B cell (primary cell): ENCODE results near the gene UQCR10. TPM values are rescaled to one million over a fixed set of nuclear protein-coding genes. Genes with fewer than 3 reads are reported as not detected.

Source experiments
- ATAC-seq: fragments of 200-7000 bp; cut with Tn5 transposase; one replicate; pipeline ENCODE4 v1.10.0; 2021; ENCODE audit warnings: low read depth, mild to moderate bottlenecking, moderate number of reproducible peaks, moderate library complexity
- CTCF ChIA-PET: fragments of 350-600 bp; sonication (Branson Sonifier 250); formaldehyde crosslinking; loops from one replicate; lab custom pipeline; 2021; ENCODE audit warnings: antibody characterized with exemption, inconsistent platforms; lab: Charles Lee
- POLR2A ChIA-PET: fragments of 350-600 bp; sonication (Branson Sonifier 250); formaldehyde crosslinking; loops from one replicate; lab custom pipeline; 2021; ENCODE audit warnings: antibody characterized with exemption; lab: Charles Lee
- DNase-seq: peaks from one replicate; pipeline ENCODE4 v3.0.0; 2013
- H2AFZ ChIP-seq: 2 replicates; pipeline ENCODE4 v1.6.1; 2012; ENCODE audit warnings: mild to moderate bottlenecking, low read depth, low read length; ENCODE audit not compliant: insufficient read depth, poor library complexity, severe bottlenecking
- H3K27ac ChIP-seq, 2 donors: 1 replicate in 1 of 2; 2 replicates in 1 of 2; pipeline ENCODE4 v1.5.1; 2012 to 2013; ENCODE audit warnings: low read length in 2 of 2, mild to moderate bottlenecking in 2 of 2, moderate library complexity in 1 of 2
- H3K27me3 ChIP-seq, 4 experiments: fragments of 200-600 bp in 1 of 4; sonication (generic) in 1 of 4; replicated peaks in 1 of 4; 1 replicate in 2 of 4; 2 replicates in 2 of 4; pipeline versions ENCODE4 v1.6.1 to v1.7.0; 2013 to 2016; ENCODE audit warnings: low read length in 3 of 4, mild to moderate bottlenecking in 2 of 4, mixed read lengths in 1 of 4, moderate library complexity in 1 of 4; ENCODE audit not compliant: insufficient read depth in 4 of 4, control insufficient read depth in 3 of 4; ENCODE audit errors: control extremely low read depth in 1 of 4
- H3K36me3 ChIP-seq, 2 experiments: replicated peaks in 1 of 2; 1 replicate in 1 of 2; 2 replicates in 1 of 2; pipeline versions ENCODE4 v1.6.1 to v1.7.1; 2013; ENCODE audit warnings: low read length in 1 of 2; ENCODE audit not compliant: insufficient read depth in 2 of 2, control insufficient read depth in 1 of 2; ENCODE audit errors: control extremely low read depth in 1 of 2, extremely low read depth in 1 of 2
- H3K4me1 ChIP-seq, 2 donors: fragments of 200-600 bp in 1 of 2; sonication (generic) in 1 of 2; 1 replicate in 1 of 2; 2 replicates in 1 of 2; pipeline versions ENCODE4 v1.5.1 to v1.6.1; 2013 to 2017; ENCODE audit warnings: low read length in 2 of 2; ENCODE audit not compliant: control insufficient read depth in 2 of 2, insufficient read depth in 2 of 2
- H3K4me2 ChIP-seq: replicated peaks from 2 replicates; pipeline ENCODE3; 2012; ENCODE audit warnings: mild to moderate bottlenecking, low read depth, low read length; ENCODE audit not compliant: poor library complexity, severe bottlenecking
- H3K4me3 ChIP-seq, 5 experiments: fragments of 200-600 bp in 1 of 5; sonication (generic) in 1 of 5; 1 replicate in 3 of 5; 2 replicates in 2 of 5; pipeline versions ENCODE4 v1.5.1 to v1.7.0; 2011 to 2016; ENCODE audit warnings: low read length in 4 of 5, mild to moderate bottlenecking in 4 of 5, low read depth in 2 of 5, control low read depth in 1 of 5, moderate library complexity in 1 of 5; ENCODE audit not compliant: insufficient read depth in 1 of 5; ENCODE audit errors: control extremely low read depth in 1 of 5, extremely low read depth in 1 of 5
- H3K79me2 ChIP-seq: fragments of 200-600 bp; sonication (generic); one replicate; pipeline ENCODE4 v1.6.0; 2016; ENCODE audit warnings: low read length; ENCODE audit not compliant: control insufficient read depth, insufficient read depth
- H3K9ac ChIP-seq: fragments of 200-600 bp; sonication (generic); 2 replicates; pipeline ENCODE4 v1.6.1; 2017; ENCODE audit warnings: mild to moderate bottlenecking, low read length, moderate library complexity
- H3K9me3 ChIP-seq, 3 donors: one replicate each; pipeline versions ENCODE4 v1.6.1 to v1.7.1; 2013; ENCODE audit warnings: low read length in 2 of 3; ENCODE audit not compliant: control insufficient read depth in 2 of 3, insufficient read depth in 1 of 3; ENCODE audit errors: control extremely low read depth in 1 of 3
- H4K20me1 ChIP-seq: 2 replicates; pipeline ENCODE4 v1.6.0; 2012; ENCODE audit warnings: mild to moderate bottlenecking, low read length; ENCODE audit not compliant: insufficient read depth, control insufficient read depth, poor library complexity, severe bottlenecking
- H3K27ac Mint-ChIP-seq: one replicate; pipeline ENCODE4 v1.8.0; 2021; ENCODE audit warnings: mixed read lengths
- H3K27me3 Mint-ChIP-seq: one replicate; pipeline ENCODE4 v1.8.0; 2021; ENCODE audit warnings: mixed read lengths
- H3K4me1 Mint-ChIP-seq: one replicate; pipeline ENCODE4 v1.8.0; 2021; ENCODE audit warnings: mixed read lengths
- H3K4me3 Mint-ChIP-seq: one replicate; pipeline ENCODE4 v1.8.0; 2021; ENCODE audit warnings: mixed read lengths
- H3K9me3 Mint-ChIP-seq: one replicate; pipeline ENCODE4 v1.8.0; 2022; ENCODE audit warnings: mixed read lengths; ENCODE audit not compliant: insufficient read depth
- CTCF ChIP-seq: fragments of 200-600 bp; IDR thresholded peaks from one replicate; pipeline ENCODE4 v1.8.0; 2022; ENCODE audit warnings: antibody characterized with exemption, mild to moderate bottlenecking
- EZH2 ChIP-seq: IDR thresholded peaks from 2 replicates; pipeline ENCODE4 v1.6.1; 2012; ENCODE audit warnings: borderline replicate concordance, low read depth, mild to moderate bottlenecking, moderate library complexity, low read length; ENCODE audit not compliant: insufficient read depth, poor library complexity, severe bottlenecking
- WGBS: methylation state at CpG from one replicate; pipeline ENCODE4 v1.1.5; 2013; ENCODE audit warnings: missing lambda C conversion rate; ENCODE audit not compliant: insufficient coverage; 5-methylcytosine and 5-hydroxymethylcytosine counted together
- intact Hi-C: fragments of 100-400 bp; cut with micrococcal nuclease; formaldehyde crosslinking; loops from one replicate; pipeline ENCODE4 v1.10.0; 2022
- polyA plus RNA-seq: library from polyadenylated mRNA; depleted of rRNA; stranded (reverse); fragments of >200 nt; gene quantifications from 2 replicates; pipeline ENCODE4 v1.2.3, GENCODE V29; 2012
- total RNA-seq, 2 donors: library from RNA; stranded (reverse); fragments of 120-200 nt in 1 of 2; gene quantifications; 1 replicate in 1 of 2; 2 replicates in 1 of 2; pipeline versions ENCODE4 v1.2.3 to v1.2.4, GENCODE V29; 2013 to 2022

Gene UQCR10
- total and polyA plus RNA-seq, 2 donors (not counting 1 experiment from before 2014, with no cell fraction given) = 41.0 to 67.6 TPM

GRCh38 chr22:29740216-29740615 lies 27.0 kb upstream of the UQCR10 start:
- no peaks in the 10 kb centered on the region for H4K20me1 ChIP-seq
- WGBS = 100% methylated on average over 3 of the region's 5 CpGs
- ATAC-seq (no peak), DNase-seq (no peak)
- intact Hi-C loops = no loop called here
- no peak overlapping the region for H3K9ac ChIP-seq
- H3K79me2 ChIP-seq = no peaks in the 10 kb centered on the region
- H3K9me3 Mint-ChIP-seq = no peaks in the 10 kb centered on the region
- peaks cover 0 to 3% (median 0%) of the 10 kb centered on the region in 3 donors for H3K9me3 ChIP-seq
- H3K4me1 ChIP-seq = no peaks in the 10 kb centered on the region
- no peak overlapping the region for H3K27ac ChIP-seq
- TF ChIP-seq CTCF = no peak
- TF ChIP-seq EZH2 = no peak
- peaks cover 0 to 27% of the 10 kb centered on the region in 2 experiments for H3K36me3 ChIP-seq
- no peaks in the 10 kb centered on the region for H3K4me1 Mint-ChIP-seq
- ChIA-PET CTCF (no interaction called here), POLR2A (no interaction called here)
- H2AFZ ChIP-seq = no peak overlapping the region
- no peak overlapping the region for H3K4me3 ChIP-seq
- no peak overlapping the region for H3K4me3 Mint-ChIP-seq
- H3K27ac Mint-ChIP-seq = no peak overlapping the region
- H3K27me3 ChIP-seq = no peaks in the 10 kb centered on the region
- H3K27me3 Mint-ChIP-seq = no peaks in the 10 kb centered on the region
- no peak overlapping the region for H3K4me2 ChIP-seq

- no peaks in the 10 kb centered on the region for H4K20me1 ChIP-seq
- ChIA-PET CTCF (no interaction called here), POLR2A (no interaction called here)
- H3K79me2 ChIP-seq = no peaks in the 10 kb centered on the region
- no peak overlapping the region for H3K9ac ChIP-seq
- no peak for DNase-seq
- 100% methylated on average over 2 of the region's 2 CpGs for WGBS
- peaks cover 0 to 30% of the 10 kb centered on the region in 2 experiments for H3K36me3 ChIP-seq
- no peak overlapping the region for H3K27ac ChIP-seq
- H3K4me1 Mint-ChIP-seq = no peaks in the 10 kb centered on the region
- intact Hi-C loops = no loop called here
- H3K4me2 ChIP-seq = no peak overlapping the region
- ATAC-seq = no peak
- H3K4me1 ChIP-seq = no peaks in the 10 kb centered on the region
- H3K4me3 ChIP-seq = no peak overlapping the region
- no peak overlapping the region for H2AFZ ChIP-seq
- no peaks in the 10 kb centered on the region for H3K9me3 Mint-ChIP-seq
- peaks cover 0 to 3% (median 0%) of the 10 kb centered on the region in 3 donors for H3K9me3 ChIP-seq
- no peak overlapping the region for H3K4me3 Mint-ChIP-seq
- H3K27me3 ChIP-seq = no peaks in the 10 kb centered on the region
- no peak for TF ChIP-seq CTCF
- no peak for TF ChIP-seq EZH2
- no peaks in the 10 kb centered on the region for H3K27me3 Mint-ChIP-seq
- H3K27ac Mint-ChIP-seq = no peak overlapping the region
Measured at GRCh38 chr22:29741926-29742325, 25.2 kb upstream of the UQCR10 start.
